ENCODE results near the gene SLC7A5. TPM values are rescaled to one million over a fixed set of nuclear protein-coding genes. Genes with fewer than 3 reads are reported as not detected.

SLC7A5 gene
- total and polyA plus RNA-seq, 2 of the 13 experiments (the other 11 are each of a cell fraction or from before 2014, with no cell fraction given), result 79.6 to 155 TPM

DNA sequence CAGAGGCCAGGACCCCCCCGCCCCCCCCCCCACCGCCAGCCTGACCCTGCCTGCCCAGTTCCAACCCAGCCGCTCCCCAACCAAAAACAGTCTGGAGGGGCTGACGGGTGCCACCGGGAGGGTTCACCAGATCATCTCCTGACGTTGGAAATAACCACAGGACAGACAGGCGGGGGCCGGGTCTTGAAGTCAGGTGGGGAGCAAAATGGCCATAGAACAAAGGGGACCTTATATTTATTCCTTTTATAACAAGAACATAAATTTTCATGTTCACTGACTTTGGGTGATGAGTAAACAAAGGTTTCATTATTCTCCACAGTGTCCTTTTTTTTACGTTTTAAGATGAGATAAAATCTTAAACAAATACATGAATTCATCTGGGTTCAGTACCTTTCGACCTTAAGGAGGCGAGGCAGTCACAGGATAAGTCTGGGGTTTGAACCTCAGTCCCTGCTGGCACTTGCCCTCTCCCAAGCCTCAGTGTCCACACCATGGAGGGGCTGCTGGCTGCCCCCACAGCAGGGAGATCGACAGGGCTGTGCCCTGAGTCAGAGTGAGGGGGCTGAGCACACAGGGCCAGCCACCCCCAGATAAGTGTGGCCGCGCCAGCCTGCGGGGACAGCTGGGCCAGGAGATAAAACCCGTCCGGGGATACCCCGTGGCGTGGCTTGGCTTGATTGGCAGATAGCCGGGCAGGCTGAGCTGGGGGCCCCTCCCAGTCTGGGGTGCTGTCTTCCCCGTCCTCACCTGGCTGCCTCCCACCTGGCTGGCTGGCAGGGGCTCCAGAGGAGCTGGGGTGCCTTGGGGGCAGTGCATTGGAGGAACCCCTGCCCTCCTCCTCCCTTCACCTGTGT lies 15.0 kb downstream of the SLC7A5 start (continued):
- TF ChIP-seq ZNF775 (CRISPR knock-in tag; IDR thresholded peaks at IDR 0.05; ENCODE audit: borderline replicate concordance) (no peak), TEAD3 (CRISPR knock-in tag; optimal IDR thresholded peaks at IDR 0.05; ENCODE audit: borderline replicate concordance) (peak; percentile 4), DMAP1 (CRISPR knock-in tag; IDR thresholded peaks at IDR 0.05) (no peak), ZNF484 (CRISPR knock-in tag; IDR thresholded peaks at IDR 0.05; ENCODE audit: borderline replicate concordance, low read depth) (no peak), MXI1 (IDR thresholded peaks at IDR 0.05; ENCODE audit: borderline replicate concordance, low read depth, low read length) (no peak), ZC3H13 (CRISPR knock-in tag; IDR thresholded peaks at IDR 0.05) (no peak), ZMYM4 (CRISPR knock-in tag; IDR thresholded peaks at IDR 0.05) (no peak), ZNF598 (CRISPR knock-in tag; IDR thresholded peaks at IDR 0.05; ENCODE audit: borderline replicate concordance) (no peak), STAT5B (CRISPR knock-in tag; IDR thresholded peaks at IDR 0.05) (no peak), AGO2 (optimal IDR thresholded peaks at IDR 0.05; ENCODE audit: low read depth, low read length) (no peak)
- TF ChIP-seq, protein P1, sequence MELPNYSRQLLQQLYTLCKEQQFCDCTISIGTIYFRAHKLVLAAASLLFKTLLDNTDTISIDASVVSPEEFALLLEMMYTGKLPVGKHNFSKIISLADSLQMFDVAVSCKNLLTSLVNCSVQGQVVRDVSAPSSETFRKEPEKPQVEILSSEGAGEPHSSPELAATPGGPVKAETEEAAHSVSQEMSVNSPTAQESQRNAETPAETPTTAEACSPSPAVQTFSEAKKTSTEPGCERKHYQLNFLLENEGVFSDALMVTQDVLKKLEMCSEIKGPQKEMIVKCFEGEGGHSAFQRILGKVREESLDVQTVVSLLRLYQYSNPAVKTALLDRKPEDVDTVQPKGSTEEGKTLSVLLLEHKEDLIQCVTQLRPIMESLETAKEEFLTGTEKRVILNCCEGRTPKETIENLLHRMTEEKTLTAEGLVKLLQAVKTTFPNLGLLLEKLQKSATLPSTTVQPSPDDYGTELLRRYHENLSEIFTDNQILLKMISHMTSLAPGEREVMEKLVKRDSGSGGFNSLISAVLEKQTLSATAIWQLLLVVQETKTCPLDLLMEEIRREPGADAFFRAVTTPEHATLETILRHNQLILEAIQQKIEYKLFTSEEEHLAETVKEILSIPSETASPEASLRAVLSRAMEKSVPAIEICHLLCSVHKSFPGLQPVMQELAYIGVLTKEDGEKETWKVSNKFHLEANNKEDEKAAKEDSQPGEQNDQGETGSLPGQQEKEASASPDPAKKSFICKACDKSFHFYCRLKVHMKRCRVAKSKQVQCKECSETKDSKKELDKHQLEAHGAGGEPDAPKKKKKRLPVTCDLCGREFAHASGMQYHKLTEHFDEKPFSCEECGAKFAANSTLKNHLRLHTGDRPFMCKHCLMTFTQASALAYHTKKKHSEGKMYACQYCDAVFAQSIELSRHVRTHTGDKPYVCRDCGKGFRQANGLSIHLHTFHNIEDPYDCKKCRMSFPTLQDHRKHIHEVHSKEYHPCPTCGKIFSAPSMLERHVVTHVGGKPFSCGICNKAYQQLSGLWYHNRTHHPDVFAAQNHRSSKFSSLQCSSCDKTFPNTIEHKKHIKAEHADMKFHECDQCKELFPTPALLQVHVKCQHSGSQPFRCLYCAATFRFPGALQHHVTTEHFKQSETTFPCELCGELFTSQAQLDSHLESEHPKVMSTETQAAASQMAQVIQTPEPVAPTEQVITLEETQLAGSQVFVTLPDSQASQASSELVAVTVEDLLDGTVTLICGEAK (IDR thresholded peaks at IDR 0.05), result no peak
- TF ChIP-seq, protein P1 (CRISPR knock-in tag; IDR thresholded peaks at IDR 0.05), result 0 out of 2 replicates have a peak, but pooled peaks have one; percentile 24
- TF ChIP-seq, protein P2, sequence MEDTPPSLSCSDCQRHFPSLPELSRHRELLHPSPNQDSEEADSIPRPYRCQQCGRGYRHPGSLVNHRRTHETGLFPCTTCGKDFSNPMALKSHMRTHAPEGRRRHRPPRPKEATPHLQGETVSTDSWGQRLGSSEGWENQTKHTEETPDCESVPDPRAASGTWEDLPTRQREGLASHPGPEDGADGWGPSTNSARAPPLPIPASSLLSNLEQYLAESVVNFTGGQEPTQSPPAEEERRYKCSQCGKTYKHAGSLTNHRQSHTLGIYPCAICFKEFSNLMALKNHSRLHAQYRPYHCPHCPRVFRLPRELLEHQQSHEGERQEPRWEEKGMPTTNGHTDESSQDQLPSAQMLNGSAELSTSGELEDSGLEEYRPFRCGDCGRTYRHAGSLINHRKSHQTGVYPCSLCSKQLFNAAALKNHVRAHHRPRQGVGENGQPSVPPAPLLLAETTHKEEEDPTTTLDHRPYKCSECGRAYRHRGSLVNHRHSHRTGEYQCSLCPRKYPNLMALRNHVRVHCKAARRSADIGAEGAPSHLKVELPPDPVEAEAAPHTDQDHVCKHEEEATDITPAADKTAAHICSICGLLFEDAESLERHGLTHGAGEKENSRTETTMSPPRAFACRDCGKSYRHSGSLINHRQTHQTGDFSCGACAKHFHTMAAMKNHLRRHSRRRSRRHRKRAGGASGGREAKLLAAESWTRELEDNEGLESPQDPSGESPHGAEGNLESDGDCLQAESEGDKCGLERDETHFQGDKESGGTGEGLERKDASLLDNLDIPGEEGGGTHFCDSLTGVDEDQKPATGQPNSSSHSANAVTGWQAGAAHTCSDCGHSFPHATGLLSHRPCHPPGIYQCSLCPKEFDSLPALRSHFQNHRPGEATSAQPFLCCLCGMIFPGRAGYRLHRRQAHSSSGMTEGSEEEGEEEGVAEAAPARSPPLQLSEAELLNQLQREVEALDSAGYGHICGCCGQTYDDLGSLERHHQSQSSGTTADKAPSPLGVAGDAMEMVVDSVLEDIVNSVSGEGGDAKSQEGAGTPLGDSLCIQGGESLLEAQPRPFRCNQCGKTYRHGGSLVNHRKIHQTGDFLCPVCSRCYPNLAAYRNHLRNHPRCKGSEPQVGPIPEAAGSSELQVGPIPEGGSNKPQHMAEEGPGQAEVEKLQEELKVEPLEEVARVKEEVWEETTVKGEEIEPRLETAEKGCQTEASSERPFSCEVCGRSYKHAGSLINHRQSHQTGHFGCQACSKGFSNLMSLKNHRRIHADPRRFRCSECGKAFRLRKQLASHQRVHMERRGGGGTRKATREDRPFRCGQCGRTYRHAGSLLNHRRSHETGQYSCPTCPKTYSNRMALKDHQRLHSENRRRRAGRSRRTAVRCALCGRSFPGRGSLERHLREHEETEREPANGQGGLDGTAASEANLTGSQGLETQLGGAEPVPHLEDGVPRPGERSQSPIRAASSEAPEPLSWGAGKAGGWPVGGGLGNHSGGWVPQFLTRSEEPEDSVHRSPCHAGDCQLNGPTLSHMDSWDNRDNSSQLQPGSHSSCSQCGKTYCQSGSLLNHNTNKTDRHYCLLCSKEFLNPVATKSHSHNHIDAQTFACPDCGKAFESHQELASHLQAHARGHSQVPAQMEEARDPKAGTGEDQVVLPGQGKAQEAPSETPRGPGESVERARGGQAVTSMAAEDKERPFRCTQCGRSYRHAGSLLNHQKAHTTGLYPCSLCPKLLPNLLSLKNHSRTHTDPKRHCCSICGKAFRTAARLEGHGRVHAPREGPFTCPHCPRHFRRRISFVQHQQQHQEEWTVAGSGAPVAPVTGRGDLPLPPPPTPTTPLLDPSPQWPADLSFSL (CRISPR knock-in tag; IDR thresholded peaks at IDR 0.05), result no peak
